Ascending aorta (tissue), 2 donors: ENCODE measurements around the gene PTPRK. TPM values are rescaled to one million over a fixed set of nuclear protein-coding genes. Genes with fewer than 3 reads are reported as not detected.

ENCODE experiments used
- DNase-seq, 2 donors: peaks; one replicate each; pipeline ENCODE4 v3.0.0-alpha.2; 2019; ENCODE audit warnings: low spot score in 2 of 2
- H3K27ac ChIP-seq, 2 donors: fragments of 200-600 bp; sonication (generic); one replicate each; pipeline ENCODE4 v1.5.1; 2016 to 2017; ENCODE audit warnings: mild to moderate bottlenecking in 1 of 2
- H3K27me3 ChIP-seq: fragments of 200-600 bp; sonication (generic); one replicate; pipeline ENCODE4 v1.5.1; 2017
- H3K36me3 ChIP-seq, 2 donors: fragments of 200-600 bp; sonication (generic); one replicate each; pipeline ENCODE4 v1.5.1; 2016
- H3K4me1 ChIP-seq, 2 donors: fragments of 200-600 bp; sonication (generic); one replicate each; pipeline ENCODE4 v1.5.1; 2016 to 2017; ENCODE audit warnings: mild to moderate bottlenecking in 1 of 2
- H3K4me3 ChIP-seq, 2 donors: fragments of 200-600 bp; sonication (generic); one replicate each; pipeline ENCODE4 v1.5.1; 2016 to 2017; ENCODE audit warnings: mild to moderate bottlenecking in 1 of 2
- H3K9me3 ChIP-seq, 2 donors: fragments of 200-600 bp; sonication (generic); one replicate each; pipeline ENCODE4 v1.5.1; 2016
- CTCF ChIP-seq, 3 experiments: fragments of 200-600 bp in 2 of 3; fragments of 450-650 bp in 1 of 3; sonication (generic) in 2 of 3; IDR thresholded peaks; one replicate each; pipeline ENCODE4 v1.5.1; 2016 to 2019; ENCODE audit warnings: antibody characterized with exemption in 3 of 3, mild to moderate bottlenecking in 1 of 3, moderate library complexity in 1 of 3
- intact Hi-C: fragments of 100-400 bp; cut with DNase I; formaldehyde crosslinking; loops from one replicate; pipeline ENCODE4 v1.15.1; 2023
- total RNA-seq: library from RNA; depleted of rRNA; stranded (reverse); fragments of >200 nt; gene quantifications from one replicate; pipeline ENCODE4 v1.1.0, GENCODE V29; 2016

PTPRK gene
- total RNA-seq, 1 donor from 2014 or later: 73.1 TPM

- intact Hi-C loops: no loop called here
- H3K9me3 ChIP-seq: no peaks in the 10 kb centered on the region
- no peak overlapping the region for H3K4me3 ChIP-seq
- TF ChIP-seq CTCF (IDR thresholded peaks at IDR 0.05): no peak
- no peaks in the 10 kb centered on the region for H3K36me3 ChIP-seq
- peaks cover 0 to 3% of the 10 kb centered on the region in 2 donors for H3K4me1 ChIP-seq
- H3K27ac ChIP-seq: no peak overlapping the region
- DNase-seq: no peak
- no peaks in the 10 kb centered on the region for H3K27me3 ChIP-seq
These were observed 88.0 kb downstream of the PTPRK start for GRCh38 chr6:128432394-128432793.

GRCh38 chr6:128427139-128427538, 93.3 kb downstream of the PTPRK start:
- no peak for DNase-seq
- H3K36me3 ChIP-seq: no peaks in the 10 kb centered on the region
- H3K4me1 ChIP-seq: peaks cover 0 to 9% of the 10 kb centered on the region in 2 donors
- intact Hi-C loops: no loop called here
- no peak for TF ChIP-seq CTCF (IDR thresholded peaks at IDR 0.05)
- no peak overlapping the region for H3K4me3 ChIP-seq
- H3K27ac ChIP-seq: no peak overlapping the region
- H3K27me3 ChIP-seq: no peaks in the 10 kb centered on the region
- H3K9me3 ChIP-seq: no peaks in the 10 kb centered on the region

- Histone ChIP-seq H3K36me3 (no peaks in the 10 kb centered on the region), H3K4me3 (no peak overlapping the region), H3K27me3 (no peaks in the 10 kb centered on the region)
These were observed 94.5 kb downstream of the PTPRK start for GRCh38 chr6:128425856-128426255.

GRCh38 chr6:128422871-128423270, 97.5 kb downstream of the PTPRK start:
- Histone ChIP-seq H3K36me3 (no peaks in the 10 kb centered on the region), H3K9me3 (no peaks in the 10 kb centered on the region), H3K4me1 (peaks cover 0 to 9% of the 10 kb centered on the region in 2 donors), H3K27ac (peak overlapping the region; percentile 1 to 20), H3K4me3 (no peak overlapping the region), H3K27me3 (no peaks in the 10 kb centered on the region)
- TF ChIP-seq CTCF (IDR thresholded peaks at IDR 0.05): no peak
- intact Hi-C loops: no loop called here
- no peak for DNase-seq

More at GRCh38 chr6:128425856-128426255, 94.5 kb downstream of the PTPRK start:
- H3K27ac ChIP-seq: peak overlapping the region; percentile 37 to 38
- DNase-seq: no peak
- H3K4me1 ChIP-seq: peaks cover 0 to 9% of the 10 kb centered on the region in 2 donors
- no peak for TF ChIP-seq CTCF (IDR thresholded peaks at IDR 0.05)
- intact Hi-C loops: no loop called here
- H3K9me3 ChIP-seq: no peaks in the 10 kb centered on the region

GRCh38 chr6:128422200-128422599, 98.2 kb downstream of the PTPRK start:
- no peak overlapping the region for H3K27ac ChIP-seq
- intact Hi-C loops: no loop called here
- H3K4me3 ChIP-seq: no peak overlapping the region
- no peaks in the 10 kb centered on the region for H3K27me3 ChIP-seq
- H3K9me3 ChIP-seq: no peaks in the 10 kb centered on the region
- peaks cover 0 to 9% of the 10 kb centered on the region in 2 donors for H3K4me1 ChIP-seq
- H3K36me3 ChIP-seq: no peaks in the 10 kb centered on the region
- no peak for DNase-seq
- no peak for TF ChIP-seq CTCF (IDR thresholded peaks at IDR 0.05)

GRCh38 chr6:128421788-128422187, 98.6 kb downstream of the PTPRK start:
- H3K27me3 ChIP-seq: no peaks in the 10 kb centered on the region
- no peak overlapping the region for H3K27ac ChIP-seq
- no peaks in the 10 kb centered on the region for H3K36me3 ChIP-seq
- TF ChIP-seq CTCF (IDR thresholded peaks at IDR 0.05): no peak
- intact Hi-C loops: no loop called here
- H3K4me1 ChIP-seq: peaks cover 0 to 9% of the 10 kb centered on the region in 2 donors
- no peak for DNase-seq
- H3K4me3 ChIP-seq: no peak overlapping the region
- H3K9me3 ChIP-seq: no peaks in the 10 kb centered on the region
